Measurements from ENCODE around the gene COL3A1.

Gene COL3A1

DNA sequence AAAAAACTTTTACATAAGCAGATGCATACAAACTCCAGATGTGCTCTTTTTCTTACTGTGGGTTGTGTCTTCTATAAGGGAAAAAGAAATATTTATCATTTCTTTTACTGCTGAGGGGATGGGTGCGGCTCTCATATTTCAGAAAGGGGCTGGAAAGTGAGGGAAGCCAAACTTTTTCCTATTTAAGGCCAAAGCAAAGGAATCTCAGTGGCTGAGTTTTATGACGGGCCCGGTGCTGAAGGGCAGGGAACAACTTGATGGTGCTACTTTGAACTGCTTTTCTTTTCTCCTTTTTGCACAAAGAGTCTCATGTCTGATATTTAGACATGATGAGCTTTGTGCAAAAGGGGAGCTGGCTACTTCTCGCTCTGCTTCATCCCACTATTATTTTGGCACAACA is at the start of gene COL3A1:
TSS of gene COL3A1 (plus strand) at position 210 of the 400 bp plus-strand sequence. CDS start at position 327, 117 bp downstream.
- DNase-seq, result no peak

DNA sequence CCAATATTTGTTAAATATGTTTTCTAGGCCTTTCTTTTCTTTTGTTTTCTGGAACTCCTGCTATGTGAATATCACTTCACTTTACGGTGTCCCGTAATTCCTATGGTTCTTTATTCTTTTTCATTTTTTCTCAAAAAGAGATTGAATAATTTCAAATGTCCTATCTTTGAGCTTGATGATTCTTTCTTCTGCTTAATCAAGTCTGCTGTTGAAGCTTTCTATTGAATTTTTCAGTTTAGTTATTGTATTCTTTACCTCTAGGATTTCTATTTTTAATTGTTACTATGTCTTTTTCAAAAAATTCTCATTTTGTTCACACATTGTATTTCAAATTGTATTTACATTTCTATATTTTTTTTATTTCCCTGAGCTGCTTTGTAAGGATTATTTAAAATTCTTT is 45.5 kb upstream of the COL3A1 start:
- DNase-seq, result no peak

DNA sequence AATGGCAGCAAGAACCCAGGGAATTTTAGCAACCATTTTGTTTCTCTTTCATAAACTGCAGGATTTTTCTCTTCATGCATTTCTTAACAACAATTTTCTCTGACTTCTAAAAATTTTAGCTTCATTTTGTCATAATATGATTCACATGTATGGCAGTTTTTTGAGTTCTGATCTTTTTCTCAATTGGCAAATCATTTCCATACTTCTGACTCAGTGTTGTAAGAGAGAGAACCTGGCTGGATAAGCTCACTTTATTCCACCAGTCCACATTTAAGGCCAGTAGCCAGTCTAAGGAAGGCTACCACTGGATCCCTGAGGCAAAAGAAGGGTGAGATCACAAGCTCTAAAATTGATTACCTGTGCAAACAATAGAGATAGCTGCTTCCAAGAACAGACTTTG is 42.8 kb upstream of the COL3A1 start:
- DNase-seq, result no peak

DNA sequence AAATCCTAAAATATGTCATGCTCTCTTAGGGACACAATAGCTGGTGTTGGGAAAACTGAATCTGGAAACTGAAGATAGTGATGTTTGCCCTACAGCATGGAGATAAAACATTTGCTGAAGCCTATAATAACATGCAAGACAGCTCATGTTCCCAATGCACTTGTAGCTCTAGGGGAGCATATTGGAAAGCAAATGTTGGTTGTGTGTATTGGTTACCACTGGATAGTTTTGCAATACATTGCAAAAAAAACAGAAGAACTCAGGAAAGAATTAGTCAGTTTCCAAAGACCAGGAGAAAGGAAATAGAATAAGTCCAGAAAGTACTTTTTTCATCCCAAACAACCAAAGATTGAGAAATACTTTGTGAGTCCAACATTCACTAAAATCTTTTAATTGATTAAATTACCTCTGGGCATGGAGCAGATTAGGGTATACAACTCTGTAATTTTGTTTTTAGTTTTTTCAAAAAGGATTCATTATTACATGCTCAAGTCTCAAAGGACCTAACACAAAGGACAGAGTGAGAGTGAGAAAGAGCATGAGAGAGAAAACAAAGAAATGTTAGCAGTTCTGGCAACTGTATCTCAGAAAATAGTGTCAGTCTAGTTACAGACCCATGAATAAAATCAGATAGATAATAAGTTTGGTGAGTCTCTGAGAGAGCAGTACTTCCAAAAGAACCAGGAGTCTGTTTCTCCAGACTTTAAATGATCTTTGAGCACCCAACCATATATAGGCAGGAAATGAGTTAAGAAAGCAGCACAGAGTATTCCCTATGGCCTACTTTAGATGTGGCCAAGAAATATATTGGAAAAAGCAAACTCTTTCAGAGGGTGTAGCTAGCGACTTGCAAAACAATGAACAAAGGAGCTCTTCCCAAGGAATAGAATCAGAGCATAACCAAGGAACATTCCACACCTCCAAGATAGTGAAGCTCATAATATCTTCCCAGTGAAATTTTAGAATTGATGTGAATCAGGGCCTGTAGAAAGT is 36.6 kb upstream of the COL3A1 start:
- no peak for DNase-seq

DNA sequence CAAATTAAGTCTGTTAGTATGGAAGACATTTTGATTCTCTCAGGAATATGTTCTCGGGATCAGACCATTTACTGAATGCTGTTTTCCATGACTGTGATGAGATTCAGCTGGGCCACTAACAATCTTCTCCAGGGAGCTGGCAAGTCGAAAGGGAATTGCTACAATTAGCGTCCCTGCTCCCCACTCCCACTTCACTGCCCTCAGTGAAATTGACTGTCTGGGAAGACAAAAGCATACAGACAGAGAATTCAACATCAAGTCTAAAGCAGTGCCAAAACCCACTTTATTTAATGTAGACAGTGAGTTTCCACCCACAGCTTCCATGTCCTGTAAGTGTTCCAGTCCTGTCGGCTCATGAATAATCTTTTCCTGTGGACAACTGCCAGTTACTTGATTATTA is 34.0 kb upstream of the COL3A1 start:
- no peak for DNase-seq

DNA sequence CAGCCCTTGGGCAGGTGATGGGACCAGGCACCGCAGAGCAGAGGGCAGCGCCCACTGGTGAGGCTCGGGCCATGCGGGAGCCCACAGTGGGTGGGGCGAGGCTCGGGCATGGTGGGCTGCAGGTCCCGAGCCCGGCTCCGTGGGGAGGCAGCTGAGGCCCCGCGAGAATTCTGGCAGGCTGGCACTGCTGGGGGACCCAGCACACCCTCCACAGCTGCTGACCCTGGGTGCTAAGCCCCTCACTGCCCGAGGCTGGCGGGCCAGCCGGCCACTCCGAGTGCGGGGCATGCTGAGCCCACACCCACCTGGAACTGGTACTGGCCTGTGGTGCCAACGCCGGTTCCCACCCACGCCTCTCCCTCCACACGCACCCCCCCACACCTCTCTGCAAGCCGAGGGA is 29.7 kb upstream of the COL3A1 start:
- DNase-seq, result no peak

DNA sequence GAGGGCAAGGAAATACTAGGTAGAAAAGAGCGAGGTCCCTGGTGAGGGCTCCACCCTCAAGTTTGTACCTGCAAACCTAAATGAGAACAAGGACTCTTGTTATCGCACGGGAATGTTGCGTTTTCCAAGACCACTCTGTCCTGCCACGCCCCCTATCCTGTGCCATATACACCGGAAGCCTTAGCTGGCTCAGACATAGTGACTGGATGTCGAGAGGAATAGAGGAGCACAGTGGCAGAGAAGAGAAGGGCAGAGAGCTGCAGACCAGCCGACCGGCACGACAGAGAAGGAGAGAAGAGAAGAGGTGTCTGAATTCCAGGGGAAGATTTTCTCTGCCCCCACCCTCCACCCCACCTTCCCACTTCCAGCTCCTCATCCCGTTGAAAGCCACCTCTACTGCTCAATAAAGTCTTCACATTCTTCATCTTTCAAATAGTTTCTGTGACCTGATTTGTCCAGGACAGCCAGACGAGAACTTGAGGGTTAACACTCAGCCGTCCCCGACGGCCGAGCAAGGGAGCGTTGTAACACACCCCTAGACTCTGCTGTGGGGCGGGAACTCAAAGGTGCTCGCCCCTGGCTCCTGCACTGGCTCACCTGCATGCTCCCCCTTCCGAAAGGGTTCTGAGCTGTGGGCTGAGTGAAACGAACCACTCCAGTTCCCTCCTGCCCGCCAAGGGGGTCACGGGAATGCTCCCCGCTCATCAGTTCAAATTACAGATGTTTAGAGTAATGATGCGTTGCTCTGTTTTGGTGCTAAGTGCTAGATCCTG is 24.9 kb upstream of the COL3A1 start:
- no peak for DNase-seq

DNA sequence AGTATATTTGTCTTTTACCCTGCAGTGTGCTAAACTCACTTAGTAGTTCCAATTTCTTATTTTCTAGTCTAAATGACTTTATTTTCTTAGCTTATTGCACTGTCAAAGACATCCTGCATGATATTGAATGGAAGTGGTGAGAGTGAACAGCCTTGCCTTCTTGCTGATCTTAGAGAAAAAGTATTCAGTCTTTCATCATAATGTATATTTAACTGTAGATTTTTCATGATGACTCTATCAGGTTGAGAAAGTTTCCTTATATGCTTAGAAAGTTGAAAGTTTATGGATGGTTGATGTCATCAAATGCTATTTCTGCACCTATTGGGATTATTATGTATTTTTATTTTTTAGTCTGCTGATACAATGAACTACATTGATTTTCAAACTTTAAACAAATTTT is 21.3 kb upstream of the COL3A1 start:
- DNase-seq, result no peak

DNA sequence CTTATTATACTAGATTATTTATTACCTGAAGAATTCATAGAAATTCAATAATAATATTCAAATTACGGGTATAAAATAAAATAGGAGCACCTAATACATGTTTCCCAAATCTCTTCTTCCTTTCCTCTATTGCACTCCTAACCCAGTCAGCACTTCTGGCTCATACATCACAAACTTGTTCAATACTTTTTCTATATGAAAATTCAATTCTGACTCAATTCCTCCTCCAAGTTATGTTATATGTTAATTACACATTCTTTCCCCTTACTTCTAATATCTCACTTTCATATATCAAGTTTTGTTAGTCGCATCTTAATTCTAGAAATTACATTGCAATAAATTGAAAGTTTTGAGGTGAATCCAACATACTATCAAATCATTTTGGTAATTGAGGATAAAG is 17.9 kb upstream of the COL3A1 start:
- DNase-seq, result no peak

DNA sequence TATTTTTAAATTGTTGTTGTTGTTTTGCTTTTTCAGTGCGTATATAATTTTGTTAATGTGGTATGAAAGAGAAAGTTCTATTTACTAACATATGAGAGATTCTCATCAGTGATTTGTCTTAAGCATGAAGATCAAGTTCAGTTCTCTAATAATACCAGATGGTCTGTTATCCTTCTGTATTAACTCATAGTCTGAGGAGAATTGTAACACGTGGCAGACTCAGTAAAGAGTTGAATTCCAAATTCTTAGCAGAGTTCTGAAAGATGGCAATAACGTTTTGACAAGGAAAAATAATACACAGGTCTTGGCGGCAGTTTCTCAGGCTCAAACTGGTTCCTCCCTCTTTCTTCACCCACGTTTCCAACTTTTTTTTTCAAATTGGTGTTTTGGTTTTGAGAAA is 17.2 kb upstream of the COL3A1 start:
- no peak for DNase-seq

DNA sequence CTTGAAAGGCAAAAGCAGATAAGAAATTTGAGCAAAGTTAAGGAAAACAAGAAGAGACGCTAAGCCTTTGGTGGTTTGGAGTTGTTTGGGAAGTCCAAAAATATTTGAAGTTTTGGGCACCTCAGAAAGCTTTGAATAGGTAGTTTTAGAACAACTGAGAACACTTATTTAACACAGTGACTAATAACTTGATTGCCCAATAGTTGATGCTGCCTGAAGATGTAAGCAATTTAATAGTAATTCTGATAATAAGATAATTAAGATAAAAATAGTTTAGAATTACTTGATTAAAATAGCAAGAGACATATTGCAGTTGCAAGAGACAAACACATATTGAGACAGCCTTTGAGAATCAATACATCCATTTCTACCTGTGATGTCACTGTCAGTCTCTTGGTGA is 16.5 kb upstream of the COL3A1 start:
- no peak for DNase-seq

DNA sequence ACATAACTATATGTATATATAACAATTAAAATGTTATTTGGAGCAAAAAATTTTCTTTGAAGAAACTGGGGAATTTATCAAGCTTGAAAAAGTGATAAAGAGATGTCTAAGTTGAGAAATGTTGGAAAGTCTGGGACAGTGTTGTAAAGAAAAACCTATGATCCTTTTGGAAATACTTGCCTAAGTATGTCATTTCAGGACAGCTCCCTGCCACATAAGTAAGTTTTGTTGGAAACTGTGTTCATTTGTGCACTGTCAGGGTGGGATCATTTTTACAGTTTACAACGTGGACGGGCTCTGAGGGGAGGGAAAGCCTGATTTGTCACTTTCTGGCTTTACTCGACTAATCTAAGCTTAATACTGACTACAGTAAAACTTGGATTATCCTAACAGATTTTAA is 10.4 kb upstream of the COL3A1 start:
- DNase-seq, result no peak

DNA sequence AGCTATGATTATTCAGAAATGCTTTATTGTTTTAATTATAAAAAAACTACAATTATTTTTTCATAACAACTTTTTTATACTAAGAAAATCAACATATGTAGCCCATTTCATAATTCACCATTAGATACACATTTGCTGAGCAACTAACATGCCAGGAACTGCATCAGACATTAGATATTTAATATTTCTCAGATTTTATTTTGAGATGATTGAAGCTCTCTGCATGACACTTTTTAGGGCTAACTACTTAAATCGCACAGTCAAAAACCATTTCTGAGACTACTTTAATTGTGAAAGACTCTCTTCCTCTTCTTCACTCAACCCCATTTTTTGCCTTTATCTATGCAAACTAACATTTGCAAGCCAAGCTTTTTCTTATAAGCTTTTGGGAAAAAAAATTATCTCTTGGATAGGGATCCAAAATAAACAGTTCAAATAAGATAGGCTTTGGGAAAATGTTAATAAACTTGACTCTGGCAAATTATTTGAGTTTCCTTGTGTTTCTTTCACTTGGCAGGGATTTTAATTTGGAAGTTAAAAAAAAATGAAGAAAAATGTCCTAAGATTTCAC is 9.1 kb upstream of the COL3A1 start:
- no peak for DNase-seq

DNA sequence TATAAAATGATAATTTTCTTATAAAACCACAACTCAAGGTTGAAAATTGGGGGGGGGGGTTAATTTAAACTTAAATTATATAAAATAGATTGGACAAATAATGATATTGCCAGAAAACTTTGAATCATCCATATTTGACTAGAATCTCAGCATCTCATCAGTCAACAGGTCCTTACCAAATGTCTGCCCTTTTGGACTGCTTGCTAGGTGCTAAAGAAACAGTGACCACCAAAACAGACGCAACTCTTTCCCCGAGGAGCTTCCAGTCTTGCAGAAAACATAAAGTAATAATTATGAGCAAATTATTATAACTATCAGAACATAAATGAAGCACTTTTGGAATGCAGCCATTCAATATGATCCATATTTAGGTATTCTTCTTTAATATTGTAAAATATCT is 8.6 kb upstream of the COL3A1 start:
- DNase-seq, result no peak

DNA sequence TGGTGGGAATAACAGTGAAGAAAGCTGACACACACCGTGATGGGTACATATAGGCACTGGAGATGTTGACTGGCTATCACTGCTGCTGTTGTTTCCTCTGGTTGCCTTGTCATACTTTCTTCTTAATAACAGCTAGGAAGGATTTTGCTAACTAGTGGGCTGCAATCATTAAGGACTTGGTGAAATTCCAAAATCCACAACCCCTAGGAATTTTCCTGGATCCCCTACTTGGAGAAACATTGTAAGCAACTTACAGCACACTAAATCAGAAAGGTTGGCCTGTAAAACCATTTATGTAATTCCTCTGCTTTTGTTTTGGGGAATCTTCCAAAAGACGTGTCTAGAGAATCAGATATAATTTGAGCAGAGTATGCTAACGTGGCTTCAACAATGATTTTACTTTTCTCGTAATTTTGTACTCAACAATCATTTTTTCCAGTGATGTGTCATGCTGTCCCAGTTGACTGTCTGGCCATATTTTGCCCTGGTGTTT is 8.0 kb upstream of the COL3A1 start:
- no peak for DNase-seq

DNA sequence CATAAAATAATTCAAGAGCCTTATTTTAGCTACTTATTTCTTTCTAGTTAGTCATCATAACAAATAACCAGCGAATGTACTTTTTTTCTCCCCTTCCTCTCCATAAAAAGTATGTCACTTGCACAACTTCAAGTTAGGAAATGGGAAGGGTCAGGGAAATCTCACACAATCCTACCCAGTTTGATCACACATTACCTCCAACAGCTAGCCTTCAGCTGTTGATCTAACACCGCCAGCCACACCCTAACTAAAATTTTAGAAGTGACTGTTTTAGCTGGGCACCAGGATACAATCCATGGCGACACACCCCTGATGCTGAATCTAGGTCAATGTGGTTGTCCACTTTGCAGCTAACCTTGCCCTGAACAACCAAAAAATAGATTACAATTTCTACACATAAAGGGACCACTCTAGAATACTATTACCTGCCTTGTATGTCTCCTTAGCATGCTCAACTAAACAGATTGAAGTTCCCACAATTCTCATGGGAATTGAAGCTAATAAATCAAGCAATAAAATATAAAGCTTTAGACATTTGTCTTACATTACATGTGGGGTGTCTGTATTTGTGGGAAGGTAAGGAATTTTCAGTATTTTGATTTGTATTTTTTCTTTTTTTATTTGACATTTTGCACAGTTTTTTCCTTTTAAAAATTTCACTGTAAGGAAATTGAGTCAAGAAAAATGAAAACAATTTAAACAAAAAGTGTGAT is 7.3 kb upstream of the COL3A1 start:
- no peak for DNase-seq

DNA sequence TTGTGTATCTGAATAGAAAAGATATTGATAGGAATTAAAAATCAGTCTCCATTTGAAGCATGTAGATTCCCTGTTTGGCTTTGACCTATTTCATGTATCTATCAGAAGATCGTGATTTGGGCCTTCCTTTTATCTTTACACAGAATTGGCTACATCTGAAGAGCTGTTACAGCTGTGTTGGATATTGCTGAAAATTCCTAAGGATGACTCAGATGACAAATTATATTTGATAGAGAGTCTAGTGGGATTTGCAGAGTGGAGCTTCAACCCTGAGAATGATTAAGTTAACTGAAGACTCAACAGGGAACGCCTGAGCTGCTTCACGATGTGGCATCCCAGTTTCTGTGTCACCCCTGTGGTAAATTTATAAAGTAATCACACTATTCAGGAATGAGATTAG is 4.9 kb upstream of the COL3A1 start:
- no peak for DNase-seq

DNA sequence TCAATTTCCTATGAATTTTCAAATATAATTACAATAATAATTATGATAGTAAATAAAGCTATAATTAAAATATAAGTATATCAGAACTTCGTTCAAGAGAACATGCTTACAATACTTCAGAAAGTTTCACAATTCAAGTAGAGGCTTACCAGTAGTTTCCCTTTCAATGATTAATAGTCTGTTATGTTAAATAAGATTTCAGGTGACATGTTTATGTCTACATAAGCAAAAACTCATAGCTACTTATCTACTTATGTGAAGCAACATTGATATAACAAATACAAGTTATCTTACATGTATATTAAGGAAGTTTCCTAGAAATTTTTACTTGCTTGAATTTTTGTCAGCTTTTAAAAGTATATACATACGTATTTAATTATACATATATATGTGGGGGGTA is 4.5 kb upstream of the COL3A1 start:
- no peak for DNase-seq

DNA sequence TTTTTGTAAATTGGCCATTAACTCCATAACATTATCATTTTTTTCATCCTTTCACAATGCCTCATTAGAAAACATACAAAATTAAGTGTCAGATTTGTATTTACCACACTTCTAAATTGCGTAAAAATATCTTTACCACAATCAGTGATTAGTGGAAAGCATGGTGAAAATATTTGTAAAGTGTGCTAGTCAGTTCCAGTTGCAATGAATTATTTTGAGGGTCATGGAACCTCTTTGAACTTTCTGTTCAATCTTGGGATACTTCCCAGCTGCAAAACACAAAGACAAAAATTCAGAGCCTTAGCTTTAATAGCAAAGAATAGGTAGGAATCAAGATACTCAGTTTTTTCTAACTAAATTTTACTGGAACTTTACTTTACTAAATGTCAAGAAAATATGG is 4.0 kb upstream of the COL3A1 start:
- no peak for DNase-seq

DNA sequence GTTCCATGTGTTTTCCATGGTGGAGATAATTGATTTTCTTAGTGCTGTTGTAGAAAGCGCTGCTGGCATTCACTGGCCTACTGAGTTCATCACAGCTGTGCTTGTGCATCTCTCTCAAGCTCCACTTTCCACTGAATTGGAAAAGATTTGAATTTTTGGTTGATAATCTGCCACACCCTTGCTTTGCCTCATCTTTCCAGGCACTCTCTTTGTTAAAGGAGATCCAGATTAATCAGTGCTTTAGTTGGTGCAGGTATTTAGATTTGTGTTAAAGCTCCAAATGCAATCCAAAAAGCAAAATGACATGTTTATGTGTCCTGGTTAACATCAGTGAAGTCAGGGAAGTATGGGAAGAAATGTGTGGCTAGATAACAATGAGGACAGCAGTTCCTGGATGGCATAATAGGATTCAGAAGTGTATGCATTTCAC is 2.7 kb upstream of the COL3A1 start:
- no peak for DNase-seq

DNA sequence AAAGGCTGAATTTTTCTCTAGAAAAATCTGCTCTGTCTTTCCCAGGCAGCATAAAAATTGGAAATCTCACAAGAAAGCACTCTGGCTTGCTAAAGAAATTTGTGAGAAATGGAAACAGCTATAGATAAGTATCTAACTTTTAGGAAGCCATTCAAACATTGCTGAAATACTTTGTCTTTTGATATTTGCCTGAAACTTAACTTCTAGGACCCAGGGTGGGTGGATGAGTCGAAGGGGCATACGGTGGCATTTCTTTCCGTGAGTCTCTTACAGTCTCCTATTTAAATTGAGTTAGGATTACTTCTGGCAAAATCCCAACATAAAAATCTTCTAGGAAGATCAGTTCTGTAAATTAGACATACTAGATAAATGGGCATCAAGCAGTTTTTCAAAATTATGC is 532 bp upstream of the COL3A1 start:
- no peak for DNase-seq

DNA sequence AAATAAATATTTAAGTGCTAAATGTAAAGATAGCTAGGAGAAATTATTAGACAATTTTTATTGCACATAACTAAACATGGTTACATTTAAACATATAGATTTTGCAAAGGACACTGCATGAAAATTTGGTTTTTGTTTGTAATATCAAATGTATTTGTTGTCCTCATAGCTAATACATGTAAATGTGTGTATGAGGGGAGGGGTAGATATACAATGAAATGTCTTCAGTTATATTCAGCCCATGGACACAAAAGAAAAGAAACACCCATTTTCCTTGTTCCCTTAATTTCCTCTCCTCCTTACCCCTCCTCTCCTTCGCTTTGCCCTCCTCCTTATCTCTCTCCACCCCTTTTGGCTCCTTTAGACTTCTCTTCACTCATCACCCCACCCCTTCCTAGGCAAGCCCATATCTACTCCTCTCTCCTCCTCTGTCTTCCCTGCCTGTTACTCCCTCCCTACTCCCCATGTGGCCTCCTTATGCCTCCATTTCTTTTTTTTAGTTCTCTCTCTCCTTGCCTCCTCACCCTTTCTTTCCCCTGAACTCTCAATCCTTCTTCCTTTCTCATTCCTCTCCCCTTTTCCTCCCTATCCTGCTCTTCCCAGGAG is 1.4 kb downstream of the COL3A1 start:
- DNase-seq, result no peak
